ENCODE results near the gene GPX1. TPM values are rescaled to one million over a fixed set of nuclear protein-coding genes. Genes with fewer than 3 reads are reported as not detected.
"Not testable (repeated sequence)": the region's sequence is repeated elsewhere in the genome, so short reads cannot be mapped to it uniquely, and the experiment has no call there.

Gene GPX1
- total RNA-seq: 607 and 731 TPM in 2 replicates

- no peak for DNase-seq (ENCODE audit: extremely low read depth, low read depth, low spot score)
Observed at GRCh38 chr3:49358217-49358883, at the start of gene GPX1. TSS of gene GPX1 (minus strand) at chr3:49358353. CDS start at chr3:49358278, 75 bp downstream.

GRCh38 chr3:49406571-49407565 lies 48.7 kb upstream of the GPX1 start:
- no peak for DNase-seq (ENCODE audit: extremely low read depth, low read depth, low spot score)

GRCh38 chr3:49405570-49405969 lies 47.4 kb upstream of the GPX1 start:
- DNase-seq (ENCODE audit: extremely low read depth, low read depth, low spot score): not testable (repeated sequence)

DNA sequence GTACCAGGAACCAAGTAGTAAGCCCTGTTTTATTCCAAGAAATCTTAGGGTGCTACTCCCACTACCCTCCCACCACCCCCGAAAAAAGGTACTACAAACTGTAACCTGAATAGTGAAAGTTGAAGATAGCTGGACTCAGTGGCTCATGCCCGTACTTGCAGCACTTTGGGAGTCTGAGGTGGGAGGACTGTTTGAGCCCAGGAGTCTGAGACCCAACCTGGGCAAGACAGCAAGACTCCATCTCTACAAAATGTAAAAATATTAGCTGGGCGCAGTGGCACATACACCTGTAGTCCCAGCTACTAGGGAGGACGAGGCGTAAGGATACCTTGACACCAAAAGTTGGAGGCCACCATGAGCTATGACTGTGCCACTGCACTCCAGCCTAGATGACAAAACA lies 45.7 kb upstream of the GPX1 start:
- DNase-seq (ENCODE audit: extremely low read depth, low read depth, low spot score): no peak

DNA sequence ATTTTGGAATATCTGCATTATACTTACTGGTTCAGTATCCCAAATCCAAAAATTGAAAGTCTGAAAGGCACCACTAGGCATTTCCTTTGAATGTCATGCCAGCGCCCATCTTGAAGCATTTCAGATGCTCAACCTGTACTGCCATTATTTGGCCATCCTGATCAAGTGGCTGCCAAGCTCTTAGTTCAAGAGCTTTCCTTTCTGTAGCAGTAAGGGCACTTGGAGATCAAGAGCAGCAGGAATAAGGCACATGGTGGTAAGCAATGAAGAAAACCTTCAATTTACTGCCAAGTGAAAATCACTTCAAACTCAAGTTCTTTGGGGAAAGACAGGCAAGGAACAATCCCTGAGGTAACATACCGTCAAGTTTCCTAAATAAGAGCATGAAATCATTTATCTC lies 43.6 kb upstream of the GPX1 start:
- DNase-seq (ENCODE audit: extremely low read depth, low read depth, low spot score): no peak

DNA sequence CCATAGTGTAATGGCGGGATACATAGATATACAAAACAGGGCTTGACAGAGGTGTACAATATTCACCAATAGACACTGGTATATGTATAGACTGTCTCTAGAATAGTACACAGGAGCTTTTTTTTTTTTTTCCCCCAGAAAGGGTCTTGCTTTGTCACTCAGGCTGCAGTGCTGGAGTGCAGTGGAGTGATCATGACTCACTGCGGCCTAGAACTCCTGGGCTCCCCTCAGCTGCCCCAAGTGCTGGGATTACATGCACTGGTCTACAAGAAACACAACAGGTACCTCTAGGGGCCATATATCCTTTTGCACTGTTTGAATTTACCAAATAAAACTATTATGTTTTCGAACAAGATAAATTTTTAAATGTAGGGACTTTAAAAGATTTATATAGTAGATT lies 41.3 kb upstream of the GPX1 start:
- no peak for DNase-seq (ENCODE audit: extremely low read depth, low read depth, low spot score)

DNA sequence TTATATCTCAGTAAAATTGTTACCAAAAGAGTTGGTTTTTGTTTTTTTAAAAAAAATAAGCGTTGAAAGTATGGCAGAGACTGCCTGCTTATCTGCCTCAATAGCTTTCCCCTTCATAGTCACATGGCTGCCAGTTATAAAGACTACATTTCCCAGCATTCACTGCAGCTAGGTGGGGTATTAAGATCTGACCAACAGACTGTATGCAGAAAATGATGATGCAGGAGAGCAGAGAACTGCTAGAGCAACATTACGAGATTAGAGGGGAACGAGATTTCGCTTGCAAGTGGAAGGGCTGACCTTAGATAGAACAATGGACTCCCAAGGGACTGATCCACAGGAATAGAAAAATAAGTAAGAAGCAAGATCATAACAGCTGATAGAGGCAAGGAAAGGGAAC lies 39.3 kb upstream of the GPX1 start:
- no peak for DNase-seq (ENCODE audit: extremely low read depth, low read depth, low spot score)

DNA sequence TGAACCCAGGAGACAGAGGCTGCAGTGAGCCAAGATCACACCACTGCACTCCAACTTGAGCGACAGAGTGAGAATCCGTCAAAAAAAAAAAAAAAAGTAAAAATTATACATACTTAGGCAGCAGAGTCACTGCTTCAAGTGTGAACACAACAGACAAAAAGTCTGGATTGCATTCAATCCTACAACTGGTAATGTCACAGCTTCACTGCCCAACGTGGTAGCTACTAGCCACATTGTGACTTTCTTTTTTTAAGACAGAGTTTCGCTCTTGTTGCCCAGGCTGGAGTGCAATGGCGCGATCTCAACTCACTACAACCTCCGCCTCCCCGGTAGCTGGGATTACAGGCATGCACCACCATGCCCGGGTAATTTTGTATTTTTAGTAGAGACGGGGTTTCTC lies 33.2 kb upstream of the GPX1 start:
- DNase-seq (ENCODE audit: extremely low read depth, low read depth, low spot score): not testable (repeated sequence)

DNA sequence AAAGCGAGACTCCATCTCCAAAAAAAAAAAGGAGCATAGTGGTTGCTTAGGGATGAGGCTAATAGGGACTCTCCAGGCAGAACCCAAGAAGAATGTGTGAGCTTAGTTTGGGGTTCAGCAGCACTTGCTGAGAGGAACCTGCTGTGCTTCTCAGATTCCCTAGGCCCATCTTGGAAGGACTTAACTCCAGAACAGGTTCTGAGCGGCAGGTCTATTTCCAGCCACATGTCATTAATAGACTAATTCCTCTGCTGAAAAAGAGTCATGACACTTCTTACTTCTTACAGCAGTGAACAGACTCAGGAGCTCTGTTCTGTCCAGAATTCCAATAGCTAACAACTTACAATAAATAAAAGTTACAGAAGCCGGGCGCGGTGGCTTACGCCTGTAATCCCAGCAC lies 31.1 kb upstream of the GPX1 start:
- no peak for DNase-seq (ENCODE audit: extremely low read depth, low read depth, low spot score)

- no peak for DNase-seq (ENCODE audit: extremely low read depth, low read depth, low spot score)
Observed at GRCh38 chr3:49388289-49388820, 30.2 kb upstream of the GPX1 start.

- DNase-seq (ENCODE audit: extremely low read depth, low read depth, low spot score): no peak
Observed at GRCh38 chr3:49387721-49388120, 29.6 kb upstream of the GPX1 start.

DNA sequence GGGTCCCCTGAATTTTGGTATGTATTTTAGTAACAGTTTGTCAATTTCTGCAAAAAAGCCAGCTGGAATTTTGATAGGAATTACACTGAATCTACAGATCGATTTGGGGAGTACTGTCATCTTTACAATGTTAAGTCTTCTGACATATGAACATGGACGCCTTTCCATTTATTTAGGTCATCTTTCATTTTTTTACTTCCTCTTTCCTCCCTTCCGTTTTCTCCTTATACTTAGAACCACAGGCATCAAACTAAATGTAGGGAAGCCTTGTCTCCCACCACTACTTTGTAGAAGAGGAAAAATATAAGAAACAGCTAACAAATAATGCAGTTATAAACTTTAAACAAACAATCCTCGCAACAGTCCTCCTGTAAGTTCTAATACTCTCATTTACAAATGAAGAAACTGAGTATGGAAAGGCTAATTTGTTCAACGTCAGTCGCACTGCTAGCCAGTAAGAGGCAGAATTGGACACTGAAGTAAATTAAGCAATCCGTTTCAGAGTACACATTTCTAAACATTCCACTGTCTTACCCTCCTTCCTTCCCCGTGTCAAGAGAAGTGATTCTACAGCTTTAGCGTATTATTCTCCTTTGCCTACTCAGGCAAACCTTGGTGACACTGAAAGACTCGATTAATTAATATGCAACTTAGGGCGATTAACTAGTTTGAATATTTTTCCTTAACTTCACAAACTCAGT lies 28.1 kb upstream of the GPX1 start:
- DNase-seq (ENCODE audit: extremely low read depth, low read depth, low spot score): no peak

DNA sequence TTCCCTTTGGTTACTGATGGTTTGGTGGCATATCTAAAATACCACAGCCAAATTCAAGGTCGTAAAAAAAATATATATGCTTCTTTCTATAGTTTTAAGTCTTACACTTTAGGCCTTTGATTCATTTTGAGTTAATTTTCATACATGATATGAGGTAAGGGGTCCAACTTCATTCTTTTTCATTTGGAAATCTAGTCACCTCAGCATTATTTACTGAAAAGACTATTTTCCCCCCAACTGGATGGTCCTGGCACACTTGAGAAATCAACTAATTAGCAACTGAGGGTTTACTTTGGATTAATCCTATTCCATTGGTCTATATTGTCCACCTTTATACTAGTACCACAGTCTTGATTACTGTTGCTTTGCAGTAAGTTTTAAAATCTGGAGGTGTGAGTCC lies 27.5 kb upstream of the GPX1 start:
- no peak for DNase-seq (ENCODE audit: extremely low read depth, low read depth, low spot score)

- no peak for DNase-seq (ENCODE audit: extremely low read depth, low read depth, low spot score)
Observed at GRCh38 chr3:49383387-49383786, 25.2 kb upstream of the GPX1 start.

DNA sequence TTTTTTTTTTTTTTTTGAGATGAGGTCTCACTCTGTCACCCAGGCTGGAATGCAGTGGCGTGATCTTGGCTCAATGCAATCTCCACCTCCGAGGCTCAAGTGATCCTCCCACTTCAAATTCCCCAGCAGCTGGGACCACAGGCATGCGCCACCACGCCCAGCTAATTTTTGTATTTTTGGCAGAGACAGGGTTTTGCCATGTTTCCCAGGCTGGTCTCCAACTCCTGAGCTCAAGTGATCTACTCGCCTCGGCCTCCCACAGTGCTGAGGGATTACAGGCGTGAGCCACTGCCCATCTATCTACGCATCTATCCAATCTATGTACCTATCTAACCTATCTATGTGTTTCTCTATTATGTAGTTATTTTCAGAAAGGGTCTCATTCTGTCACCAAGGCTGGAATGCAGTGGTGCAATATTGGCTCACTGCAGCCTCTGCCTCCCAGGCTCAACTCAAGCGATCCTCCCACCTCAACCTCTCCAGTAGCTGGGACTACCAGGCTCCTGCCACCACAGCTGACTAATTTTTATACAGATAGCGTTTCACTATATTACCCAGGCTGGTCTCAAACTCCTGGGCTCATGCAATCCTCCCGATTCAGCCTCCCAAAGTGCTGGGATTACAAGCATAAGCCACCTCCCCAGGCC lies 20.2 kb upstream of the GPX1 start:
- DNase-seq (ENCODE audit: extremely low read depth, low read depth, low spot score): no peak

GRCh38 chr3:49377483-49377882 lies 19.3 kb upstream of the GPX1 start:
- no peak for DNase-seq (ENCODE audit: extremely low read depth, low read depth, low spot score)

DNA sequence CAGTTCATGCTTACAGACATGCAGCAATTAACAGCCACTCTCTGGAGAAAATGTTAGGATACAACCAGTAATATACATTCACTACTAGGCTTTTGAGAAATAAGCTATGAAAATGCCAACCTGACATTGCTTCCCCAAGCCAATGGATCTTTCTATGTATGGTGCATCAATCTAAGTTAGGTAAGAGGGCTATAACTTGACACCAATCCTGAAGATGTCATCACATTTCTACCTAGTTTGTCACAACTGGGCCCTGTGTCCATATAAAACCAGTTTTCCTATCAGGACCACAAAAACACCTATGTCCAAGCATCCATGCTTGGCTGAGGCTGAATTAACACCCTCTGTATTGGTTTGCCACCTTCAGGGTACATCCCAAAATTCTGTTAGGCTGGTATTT lies 13.8 kb upstream of the GPX1 start:
- DNase-seq (ENCODE audit: extremely low read depth, low read depth, low spot score): no peak

- DNase-seq (ENCODE audit: extremely low read depth, low read depth, low spot score): no peak
Observed at GRCh38 chr3:49370585-49371290, 12.6 kb upstream of the GPX1 start.

DNA sequence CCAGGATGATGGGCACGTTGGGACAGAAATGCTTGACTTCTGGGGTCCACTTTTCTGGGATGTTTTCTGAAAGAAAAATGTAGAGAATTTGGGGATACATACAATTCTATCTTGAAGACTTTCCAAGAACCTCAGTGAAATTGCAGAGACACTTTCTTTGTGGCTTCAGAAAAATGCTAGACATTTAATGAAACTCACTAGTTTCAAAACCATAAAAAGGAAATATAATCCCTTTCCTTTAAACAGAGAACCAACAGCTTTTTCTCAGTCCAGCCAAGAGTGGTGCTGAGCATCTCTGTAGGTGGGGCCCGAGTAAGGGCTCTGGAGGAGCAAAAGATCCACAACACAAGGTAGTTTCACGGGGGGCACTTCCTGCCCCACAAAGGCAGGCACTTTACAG lies 4.4 kb upstream of the GPX1 start:
- no peak for DNase-seq (ENCODE audit: extremely low read depth, low read depth, low spot score)

- no peak for DNase-seq (ENCODE audit: extremely low read depth, low read depth, low spot score)
Observed at GRCh38 chr3:49359623-49360022, 1.5 kb upstream of the GPX1 start.
